Sigmoid colon (tissue), 4 donors: ENCODE data around the gene PDE6B.

Experiments
- CTCF ChIP-seq, 4 experiments: fragments of 450-650 bp in 3 of 4; fragments of 200-600 bp in 1 of 4; IDR thresholded peaks; one replicate each; pipeline ENCODE4 v1.5.1; 2016 to 2019; ENCODE audit warnings: antibody characterized with exemption in 4 of 4, mild to moderate bottlenecking in 3 of 4, moderate library complexity in 2 of 4
- EP300 ChIP-seq, 4 donors: sonication (generic); formaldehyde crosslinking; IDR thresholded peaks; one replicate each; pipeline ENCODE4 v1.6.1; 2017; ENCODE audit warnings: antibody characterized with exemption in 4 of 4
- POLR2A ChIP-seq, 2 donors: fragments of 450-650 bp; IDR thresholded peaks; one replicate each; pipeline ENCODE4 v1.6.1; 2016; ENCODE audit warnings: antibody characterized with exemption in 2 of 2, mild to moderate bottlenecking in 2 of 2, moderate library complexity in 2 of 2
- POLR2AphosphoS5 ChIP-seq, 4 donors: sonication (generic); formaldehyde crosslinking; IDR thresholded peaks; one replicate each; pipeline ENCODE4 v1.6.1; 2017; ENCODE audit warnings: antibody characterized with exemption in 4 of 4

- TF ChIP-seq CTCF (IDR thresholded peaks at IDR 0.05) (no peak), EP300 (IDR thresholded peaks at IDR 0.05) (no peak), POLR2A (IDR thresholded peaks at IDR 0.05) (no peak), POLR2AphosphoS5 (IDR thresholded peaks at IDR 0.05) (no peak)
Measured at GRCh38 chr4:581753-582361, 43.5 kb upstream of the PDE6B start.
